Upper lobe of left lung (tissue), 4 donors: ENCODE results near the gene LLGL1.

Source experiments
- CTCF ChIP-seq, 6 experiments: fragments of 450-650 bp in 4 of 6; fragments of 200-600 bp in 2 of 6; sonication (generic) in 2 of 6; IDR thresholded peaks; one replicate each; pipeline ENCODE4 v1.5.1; 2016 to 2019; ENCODE audit warnings: antibody characterized with exemption in 6 of 6
- POLR2A ChIP-seq, 4 donors: fragments of 450-650 bp; IDR thresholded peaks; one replicate each; pipeline ENCODE4 v1.5.1; 2016 to 2017; ENCODE audit warnings: antibody characterized with exemption in 4 of 4, mild to moderate bottlenecking in 2 of 4

- TF ChIP-seq CTCF (IDR thresholded peaks at IDR 0.05) (no peak), POLR2A (IDR thresholded peaks at IDR 0.05) (no peak)
Observed at GRCh38 chr17:18238299-18238698, 12.9 kb downstream of the LLGL1 start.
